ENCODE results near the gene CRYAA. TPM values are rescaled to one million over a fixed set of nuclear protein-coding genes. Genes with fewer than 3 reads are reported as not detected.

Gene CRYAA
- total RNA-seq, 1 experiment from 2014 or later, result not detected

- Histone ChIP-seq H3K23ac (ENCODE audit: insufficient read length, low read depth, low read length) (no peak overlapping the region), H3K14ac (ENCODE audit: insufficient read depth, low read length) (no peak overlapping the region), H3K23me2 (ENCODE audit: insufficient read length, low read depth, low read length, poor library complexity, severe bottlenecking) (no peaks in the 10 kb centered on the region), H4K8ac (replicated peaks; ENCODE audit: insufficient read length, low read depth, low read length) (no peak overlapping the region), H3K79me2 (ENCODE audit: insufficient read depth, low read length) (no peaks in the 10 kb centered on the region), H3K56ac (ENCODE audit: insufficient read length, low read depth, low read length) (no peak overlapping the region), H3K9me3 (ENCODE audit: control insufficient read depth, low read depth, low read length) (no peaks in the 10 kb centered on the region), H3K4ac (ENCODE audit: low read depth, low read length) (no peak overlapping the region), H4K20me1 (ENCODE audit: control insufficient read depth, insufficient read depth, insufficient read length) (no peaks in the 10 kb centered on the region), H2BK120ac (ENCODE audit: low read depth, low read length, poor library complexity, severe bottlenecking) (no peak overlapping the region), H4K91ac (ENCODE audit: insufficient read length, low read depth, low read length) (no peak overlapping the region), H2AFZ (ENCODE audit: low read length) (no peak overlapping the region), H3K27ac (ENCODE audit: insufficient read length, low read depth, low read length) (no peak overlapping the region), H3K27me3 (ENCODE audit: insufficient read depth, low read length) (no peaks in the 10 kb centered on the region), H2BK15ac (ENCODE audit: low read depth, low read length) (no peak overlapping the region), H3K4me2 (ENCODE audit: insufficient read depth, insufficient read length, low read length) (no peak overlapping the region), H3T11ph (ENCODE audit: low read length) (no peak overlapping the region), H2BK12ac (ENCODE audit: insufficient read length, low read depth, low read length) (no peak overlapping the region), H2BK20ac (ENCODE audit: low read depth, low read length, poor library complexity, severe bottlenecking) (no peak overlapping the region), H2AK5ac (ENCODE audit: insufficient read length, low read length) (no peak overlapping the region), H3K79me1 (ENCODE audit: insufficient read depth, low read depth, low read length, poor library complexity, severe bottlenecking) (no peaks in the 10 kb centered on the region), H4K5ac (ENCODE audit: insufficient read length, low read depth, low read length) (no peak overlapping the region), H3K18ac (ENCODE audit: insufficient read length, low read depth, low read length) (no peak overlapping the region), H3K4me1 (ENCODE audit: insufficient read depth, low read length) (no peaks in the 10 kb centered on the region), H3K9ac (ENCODE audit: extremely low read depth, insufficient read length, low read length) (no peak overlapping the region), H2BK5ac (ENCODE audit: insufficient read length, low read length) (no peak overlapping the region)
- WGBS (ENCODE audit: extremely low coverage, insufficient read length, low lambda C conversion rate), result no CpG with 5 or more reads among the region's 2 CpGs
- Mint-ChIP-seq H3K4me1 (peaks cover 22 to 28% of the 10 kb centered on the region in 2 experiments), H3K4me3 (no peak overlapping the region), H3K9me3 (peaks cover 16 to 26% of the 10 kb centered on the region in 2 experiments), H3K27me3 (ENCODE audit: low read depth) (peaks cover 4% of the 10 kb centered on the region), H3K27ac (no peak overlapping the region), H3K36me3 (ENCODE audit: insufficient read depth in 1 of 3, low read depth in 3 of 3) (peaks cover 0 to 11% (median 8%) of the 10 kb centered on the region in 3 experiments; a peak in 3 of 7 replicates)
- DNase-seq, result no peak
- no peak for TF ChIP-seq CTCF (conservative IDR thresholded peaks at IDR 0.05)
These were observed 29.6 kb downstream of the CRYAA start for GRCh38 chr21:43198376-43198775.
